Measurements from ENCODE around the gene MLC1. TPM values are rescaled to one million over a fixed set of nuclear protein-coding genes. Genes with fewer than 3 reads are reported as not detected.

Gene MLC1
- total RNA-seq, 1 donor from 2014 or later, result not detected

GRCh38 chr22:50032941-50033601, 52.2 kb downstream of the MLC1 start:
- H3K27ac Mint-ChIP-seq, result no peak overlapping the region
- ATAC-seq (ENCODE audit: low read depth), result no peak
- peaks cover 7% of the 10 kb centered on the region for H3K4me1 Mint-ChIP-seq
- TF ChIP-seq CTCF (IDR thresholded peaks at IDR 0.05), result no peak
- peaks cover 7% of the 10 kb centered on the region for H3K27me3 Mint-ChIP-seq
- no peak for DNase-seq
- no peak overlapping the region for H3K4me3 Mint-ChIP-seq
- intact Hi-C loops (cut with micrococcal nuclease), result loop anchor here (5.0 to 10.0 kb wide), 3 partner anchors 56 to 208 kb away; partner anchors contain the start of gene BRD1
- ChIA-PET POLR2A (interaction anchor here (1.0 kb wide), 1 partner anchor 102 kb away, joined by 4 read pairs; no protein-coding TSS in a partner anchor), CTCF (interaction anchor here (3.4 kb wide), 1 partner anchor 101 kb away, joined by 91 read pairs; no protein-coding TSS in a partner anchor)
- no peaks in the 10 kb centered on the region for H3K36me3 Mint-ChIP-seq (ENCODE audit: low read depth)
- no peaks in the 10 kb centered on the region for H3K9me3 Mint-ChIP-seq

GRCh38 chr22:50032109-50032871, 52.9 kb downstream of the MLC1 start:
- ChIA-PET POLR2A (interaction anchor here (0.9 to 1.6 kb wide), 4 partner anchors 14 to 114 kb away, joined by 3 to 5 read pairs (median 3); partner anchors contain the start of genes ALG12 and CRELD2), CTCF (interaction anchor here (3.1 to 3.4 kb wide), 2 partner anchors 100 to 264 kb away, joined by 38 to 91 read pairs; no protein-coding TSS in a partner anchor)
- ATAC-seq (ENCODE audit: low read depth) (no peak), DNase-seq (no peak)
- Mint-ChIP-seq H3K27ac (no peak overlapping the region), H3K4me3 (no peak overlapping the region), H3K9me3 (no peaks in the 10 kb centered on the region), H3K27me3 (peaks cover 7% of the 10 kb centered on the region), H3K4me1 (peaks cover 7% of the 10 kb centered on the region), H3K36me3 (ENCODE audit: low read depth) (no peaks in the 10 kb centered on the region)
- intact Hi-C loops (cut with micrococcal nuclease), result loop anchor here (5.0 to 10.0 kb wide), 3 partner anchors 55 to 207 kb away; partner anchors contain the start of gene BRD1
- no peak for TF ChIP-seq CTCF (IDR thresholded peaks at IDR 0.05)

- Mint-ChIP-seq H3K4me1 (peaks cover 7% of the 10 kb centered on the region), H3K9me3 (no peaks in the 10 kb centered on the region), H3K4me3 (no peak overlapping the region), H3K27ac (no peak overlapping the region), H3K36me3 (ENCODE audit: low read depth) (no peaks in the 10 kb centered on the region), H3K27me3 (peaks cover 7% of the 10 kb centered on the region)
- no peak for TF ChIP-seq CTCF (IDR thresholded peaks at IDR 0.05)
- no peak for DNase-seq
- intact Hi-C loops (cut with micrococcal nuclease), result loop anchor here (2.0 to 10.0 kb wide), 4 partner anchors 21 to 207 kb away; partner anchors contain the start of gene BRD1
- ATAC-seq (ENCODE audit: low read depth), result no peak
- CTCF ChIA-PET, result interaction anchor here (0.7 to 3.4 kb wide), 8 partner anchors 16 to 263 kb away, joined by 3 to 91 read pairs (median 4); no protein-coding TSS in a partner anchor
- POLR2A ChIA-PET, result interaction anchor here (0.8 to 1.7 kb wide), 11 partner anchors 13 to 160 kb away, joined by 3 to 7 read pairs (median 5); partner anchors contain the start of genes ALG12 and CRELD2
Measured at GRCh38 chr22:50031189-50032091, 53.8 kb downstream of the MLC1 start.

- ATAC-seq (ENCODE audit: low read depth) (peak; percentile 97), DNase-seq (peak; percentile 77)
- peak; percentile 75 for TF ChIP-seq CTCF (IDR thresholded peaks at IDR 0.05)
- H3K36me3 Mint-ChIP-seq (ENCODE audit: low read depth), result no peaks in the 10 kb centered on the region
- H3K4me3 Mint-ChIP-seq, result no peak overlapping the region
- H3K27ac Mint-ChIP-seq, result no peak overlapping the region
- POLR2A ChIA-PET, result interaction anchor here (0.6 to 1.7 kb wide), 17 partner anchors 15 to 263 kb away, joined by 3 to 35 read pairs (median 6); partner anchors contain the start of gene IL17REL
- CTCF ChIA-PET, result interaction anchor here (0.7 to 3.4 kb wide), 28 partner anchors 11 to 268 kb away, joined by 3 to 91 read pairs (median 4); no protein-coding TSS in a partner anchor
- H3K9me3 Mint-ChIP-seq, result no peaks in the 10 kb centered on the region
- intact Hi-C loops (cut with micrococcal nuclease), result loop anchor here (1.0 to 10.0 kb wide), 7 partner anchors 20 to 263 kb away; partner anchors contain the start of gene BRD1
- H3K4me1 Mint-ChIP-seq, result peaks cover 7% of the 10 kb centered on the region
- peaks cover 8% of the 10 kb centered on the region for H3K27me3 Mint-ChIP-seq
Measured at GRCh38 chr22:50030297-50031188, 54.7 kb downstream of the MLC1 start.

All from activated B cell treated with CpG ODN at 0.5 μM for 24 hours (primary cell).